Measurements from ENCODE around the gene RFT1.

The RFT1 gene, protein sequence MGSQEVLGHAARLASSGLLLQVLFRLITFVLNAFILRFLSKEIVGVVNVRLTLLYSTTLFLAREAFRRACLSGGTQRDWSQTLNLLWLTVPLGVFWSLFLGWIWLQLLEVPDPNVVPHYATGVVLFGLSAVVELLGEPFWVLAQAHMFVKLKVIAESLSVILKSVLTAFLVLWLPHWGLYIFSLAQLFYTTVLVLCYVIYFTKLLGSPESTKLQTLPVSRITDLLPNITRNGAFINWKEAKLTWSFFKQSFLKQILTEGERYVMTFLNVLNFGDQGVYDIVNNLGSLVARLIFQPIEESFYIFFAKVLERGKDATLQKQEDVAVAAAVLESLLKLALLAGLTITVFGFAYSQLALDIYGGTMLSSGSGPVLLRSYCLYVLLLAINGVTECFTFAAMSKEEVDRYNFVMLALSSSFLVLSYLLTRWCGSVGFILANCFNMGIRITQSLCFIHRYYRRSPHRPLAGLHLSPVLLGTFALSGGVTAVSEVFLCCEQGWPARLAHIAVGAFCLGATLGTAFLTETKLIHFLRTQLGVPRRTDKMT

DNA sequence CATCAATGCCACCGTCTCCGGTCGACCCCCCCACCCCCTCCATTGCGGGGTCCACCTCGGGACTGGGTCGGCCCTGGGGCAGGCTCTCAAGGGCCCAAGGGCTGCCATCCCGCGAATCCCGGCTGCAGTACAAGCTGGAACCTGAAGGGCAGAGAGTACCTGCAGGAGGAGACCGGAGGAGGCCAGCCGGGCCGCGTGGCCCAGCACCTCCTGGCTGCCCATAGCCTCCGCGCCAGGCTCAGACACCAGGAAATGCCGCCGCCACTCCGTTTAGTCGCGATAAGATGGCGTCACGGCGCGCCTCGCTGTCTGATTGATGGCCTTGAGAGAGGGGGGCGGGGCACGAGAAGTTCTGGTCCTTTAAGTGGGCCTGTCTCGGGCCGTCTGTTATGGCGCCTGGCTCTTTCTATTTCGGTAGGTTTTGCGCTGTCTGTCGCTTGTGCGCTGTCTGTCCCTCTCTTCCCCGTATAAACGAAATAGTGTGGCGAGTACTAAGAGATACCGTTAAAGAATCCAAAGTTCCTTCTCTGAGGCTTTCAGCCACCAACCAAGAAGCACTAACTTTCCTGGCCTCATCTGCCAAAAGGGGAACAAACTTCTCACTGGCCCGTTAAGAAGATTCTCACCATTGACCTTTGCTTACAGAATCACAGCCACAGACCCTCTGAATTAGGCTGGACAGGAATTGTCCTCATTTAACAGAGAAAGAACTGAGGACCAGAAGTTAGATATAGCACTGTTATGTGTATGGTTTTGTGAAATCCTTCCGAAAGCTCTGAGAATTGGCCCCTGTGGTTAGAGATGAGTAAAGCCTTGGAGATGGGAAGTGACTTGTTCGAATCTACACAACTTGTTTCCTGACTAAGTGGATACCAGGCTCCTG lies at the start of gene RFT1:
TSS of gene RFT1 (minus strand) at position 257 of the 883 bp plus-strand sequence. CDS start at position 222, 35 bp downstream.
- DNase-seq = peak; percentile 73

DNA sequence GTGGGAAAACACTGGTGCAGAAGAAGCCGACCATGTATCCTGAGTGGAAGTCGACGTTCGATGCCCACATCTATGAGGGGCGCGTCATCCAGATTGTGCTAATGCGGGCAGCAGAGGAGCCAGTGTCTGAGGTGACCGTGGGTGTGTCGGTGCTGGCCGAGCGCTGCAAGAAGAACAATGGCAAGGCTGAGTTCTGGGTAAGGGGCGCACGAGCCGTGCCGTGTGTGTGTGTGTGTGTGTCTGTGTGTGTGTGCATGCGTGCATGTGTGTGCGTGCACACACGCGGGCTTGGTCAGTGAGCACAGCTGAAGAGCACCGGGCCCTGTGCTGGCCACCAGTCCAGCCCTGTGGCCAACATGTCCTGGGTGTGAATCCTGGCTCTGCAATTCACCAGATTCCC lies 49.3 kb upstream of the RFT1 start:
- no peak for DNase-seq

DNA sequence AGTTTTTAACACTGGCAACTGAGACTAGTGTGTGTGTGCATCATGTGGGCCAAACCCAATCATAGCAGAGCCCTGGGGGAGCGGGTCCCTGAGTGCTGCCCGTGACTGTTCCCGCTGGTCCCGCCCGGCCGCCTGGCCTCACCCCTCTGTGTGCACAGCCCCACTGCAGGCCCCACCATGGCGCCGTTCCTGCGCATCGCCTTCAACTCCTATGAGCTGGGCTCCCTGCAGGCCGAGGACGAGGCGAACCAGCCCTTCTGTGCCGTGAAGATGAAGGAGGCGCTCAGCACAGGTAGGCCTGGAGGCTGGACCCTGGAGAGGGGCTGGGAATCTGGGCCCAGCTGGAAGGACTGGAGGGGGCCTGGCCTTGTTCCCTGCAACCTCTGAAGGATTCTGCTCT lies 48.0 kb upstream of the RFT1 start:
- DNase-seq = no peak

DNA sequence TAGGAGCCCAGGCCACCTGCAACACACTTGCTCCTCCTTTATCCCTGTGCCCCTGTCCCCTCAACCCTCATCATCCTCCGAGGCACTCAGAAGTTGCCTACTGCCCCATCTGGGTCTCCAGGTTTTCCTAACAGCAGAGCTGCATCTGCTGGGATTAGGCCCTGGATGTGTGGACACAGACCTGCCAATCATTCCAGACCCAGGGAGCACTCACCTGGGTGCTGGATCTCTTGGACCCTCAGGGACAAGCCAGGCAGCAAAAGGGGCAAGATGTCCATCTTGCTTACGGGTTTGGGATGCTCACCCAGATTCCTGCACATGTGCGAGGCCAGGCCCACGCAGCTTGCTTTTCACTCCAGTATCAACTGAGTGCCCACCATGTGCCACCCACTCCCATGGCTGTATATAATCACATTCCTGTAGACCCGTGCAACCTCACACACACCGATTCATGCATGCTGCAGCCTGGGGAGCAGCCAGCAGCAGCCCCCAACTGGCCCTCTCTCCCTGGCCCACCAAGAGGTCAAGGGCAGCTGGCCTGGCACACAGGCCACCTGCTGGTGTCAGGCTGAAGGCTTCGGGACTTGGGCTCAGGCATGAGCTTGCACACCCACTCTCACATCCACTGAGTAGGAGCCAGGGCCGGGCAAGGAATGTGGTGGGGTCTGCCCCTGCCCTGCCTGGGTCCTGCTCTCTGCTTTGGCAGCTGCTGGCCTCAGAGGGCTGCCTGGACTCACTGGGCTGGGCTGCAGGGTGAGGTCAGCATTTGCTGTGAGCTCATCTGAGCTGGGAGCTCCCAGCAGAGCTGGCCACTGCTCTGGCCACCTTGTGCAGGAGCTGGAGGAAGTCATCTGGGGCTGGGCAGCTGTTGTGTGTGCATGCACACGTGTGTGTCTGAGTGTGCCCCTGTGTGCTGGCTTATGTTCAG lies 45.6 kb upstream of the RFT1 start:
- no peak for DNase-seq

DNA sequence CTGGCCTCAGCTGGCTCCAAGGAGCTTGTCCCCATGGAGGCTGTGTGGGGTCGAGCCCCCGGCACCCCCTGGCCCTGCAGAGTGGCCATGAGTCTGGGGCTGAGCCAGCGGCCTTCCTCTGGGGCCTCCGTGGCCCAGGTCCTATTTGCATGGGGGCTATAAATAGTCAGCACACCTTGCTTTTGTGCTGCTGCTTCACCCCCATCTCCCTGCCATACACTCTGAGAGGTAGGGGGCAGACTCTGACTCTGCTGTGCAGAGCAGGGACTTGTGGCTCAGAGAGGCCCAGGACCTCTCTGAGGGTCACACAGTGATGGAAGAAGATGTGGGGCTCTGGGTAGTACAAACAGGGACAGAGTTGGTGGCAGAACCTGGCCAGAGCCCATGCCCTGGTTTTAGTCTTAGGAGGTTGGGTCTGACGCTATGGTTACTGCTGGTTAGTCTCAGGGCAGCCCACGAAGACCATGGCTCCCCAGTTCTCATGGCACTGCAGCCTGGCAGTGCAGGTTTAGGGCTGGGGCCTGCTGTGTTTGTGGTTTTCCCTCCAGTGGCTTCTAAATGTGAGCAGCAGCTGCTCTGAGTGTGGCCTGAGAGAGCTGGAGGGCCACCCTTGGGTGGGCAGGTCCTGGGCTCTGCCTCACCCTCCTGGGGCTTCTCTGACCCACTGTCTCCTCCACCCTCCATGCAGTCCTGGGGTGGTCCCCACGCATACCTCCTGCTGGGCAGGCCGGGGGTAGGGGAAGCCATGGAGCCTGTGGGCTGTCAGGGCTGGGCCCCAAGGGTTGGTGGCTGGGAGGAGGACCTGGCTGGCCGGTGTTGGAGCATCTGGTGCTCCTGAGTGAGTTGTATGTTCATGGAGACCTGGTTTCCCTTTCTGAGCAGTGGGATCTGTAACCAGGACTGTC lies 44.4 kb upstream of the RFT1 start:
- no peak for DNase-seq

DNA sequence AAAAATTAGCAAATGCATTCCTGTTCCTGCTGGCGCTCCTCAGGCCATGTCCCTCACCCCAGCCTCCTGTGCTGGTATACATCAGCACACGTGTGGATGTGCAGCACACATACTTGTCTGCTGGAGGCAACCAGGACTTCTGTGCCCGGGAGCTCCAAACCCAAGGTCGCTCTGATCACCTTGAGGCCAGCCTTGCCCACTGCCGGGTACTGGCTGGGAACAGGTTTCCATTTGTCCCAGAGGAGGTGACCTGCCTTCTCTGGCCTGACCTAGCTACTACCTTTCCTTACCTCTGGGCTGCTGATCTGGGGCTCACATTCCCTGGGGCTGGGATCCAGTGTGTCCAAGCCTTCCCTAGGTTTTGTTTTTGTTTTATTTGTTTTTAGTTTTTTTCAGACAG lies 42.9 kb upstream of the RFT1 start:
- DNase-seq = no peak

DNA sequence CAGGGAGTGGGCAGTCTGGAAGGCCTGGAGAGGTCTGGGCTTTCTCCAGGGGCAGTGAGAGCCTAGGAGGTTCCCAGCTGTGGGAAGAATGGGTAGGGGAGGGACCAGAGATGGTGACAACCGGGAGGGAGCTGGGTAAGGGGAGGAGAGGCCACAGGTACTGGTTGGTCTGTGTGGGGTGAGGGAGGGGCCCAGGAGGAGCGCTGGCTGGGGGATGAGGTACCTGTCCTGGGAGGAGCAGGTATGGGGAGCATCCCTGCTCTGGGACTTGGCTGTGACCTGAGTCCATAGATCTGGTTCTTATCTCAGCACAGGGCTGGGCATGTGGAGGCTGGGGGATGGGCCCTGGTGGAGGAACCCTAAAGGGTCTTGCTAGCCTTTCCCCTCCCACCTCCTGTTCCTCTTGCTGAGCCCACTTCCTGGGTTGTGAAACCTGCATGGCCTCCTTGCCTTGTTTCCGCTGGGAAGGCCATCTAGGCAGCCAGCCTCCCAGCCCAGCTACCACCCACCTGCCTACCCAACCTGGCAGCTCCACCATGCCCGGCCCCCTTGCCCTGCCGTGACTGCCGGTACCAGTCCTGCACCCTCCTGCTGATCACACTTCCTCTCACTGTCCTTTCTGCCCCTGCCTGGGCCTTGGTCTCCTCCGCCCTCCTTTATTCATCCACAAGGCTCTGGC lies 41.7 kb upstream of the RFT1 start:
- DNase-seq = no peak

DNA sequence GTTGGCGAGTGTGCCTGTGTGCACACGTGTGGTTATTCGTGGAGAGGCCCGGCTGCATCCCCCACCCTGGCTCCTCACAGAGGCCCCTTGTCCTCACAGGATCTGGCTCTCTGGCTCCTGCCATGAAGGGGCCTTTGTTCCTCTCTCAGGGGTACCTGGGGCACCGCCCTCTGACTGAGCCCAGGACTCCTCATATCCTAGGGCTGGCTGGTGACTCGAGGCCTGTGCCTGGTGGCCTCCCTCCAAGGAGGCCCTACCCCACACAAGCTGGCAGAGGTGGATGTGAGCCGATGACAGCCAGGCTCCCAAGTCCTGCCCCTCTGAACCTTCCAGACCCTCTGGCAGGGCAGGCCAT lies 40.8 kb upstream of the RFT1 start:
- DNase-seq = no peak

DNA sequence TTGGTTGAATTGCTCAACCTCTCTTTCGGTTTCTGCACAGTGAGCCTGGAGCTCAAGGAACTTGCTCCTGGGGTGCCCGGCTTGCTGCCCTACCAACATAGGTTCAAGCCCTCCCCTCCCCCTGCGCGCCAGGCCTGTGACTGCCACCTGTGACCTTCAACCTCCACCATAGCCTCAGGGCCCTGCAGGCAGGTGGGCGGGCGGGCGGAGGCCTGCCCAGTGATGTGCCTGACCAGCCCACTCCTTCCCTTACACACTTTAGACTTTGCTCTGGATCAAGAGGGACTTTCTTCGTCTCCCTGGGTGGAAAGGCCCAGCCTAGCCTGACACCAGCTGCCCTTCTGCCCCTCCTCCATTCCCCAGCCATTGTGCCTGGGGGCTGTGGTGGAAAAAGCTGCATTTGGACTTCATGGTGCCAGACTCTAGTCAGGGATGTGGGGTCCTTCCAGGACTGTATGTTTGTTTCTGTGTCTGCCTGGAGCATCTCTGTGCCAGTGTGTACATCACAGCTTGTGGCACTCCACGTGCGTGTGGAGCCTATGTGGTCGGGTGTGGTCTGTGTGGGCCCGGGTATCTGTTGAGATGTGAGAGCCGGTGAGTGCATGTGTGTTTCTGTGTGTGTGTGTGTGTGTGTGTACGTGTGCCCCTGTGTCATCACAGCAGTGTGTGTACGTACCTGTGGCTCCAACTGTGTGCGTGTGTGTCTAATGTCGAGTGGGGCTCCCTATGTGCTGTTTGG lies 40.3 kb upstream of the RFT1 start:
- no peak for DNase-seq

DNA sequence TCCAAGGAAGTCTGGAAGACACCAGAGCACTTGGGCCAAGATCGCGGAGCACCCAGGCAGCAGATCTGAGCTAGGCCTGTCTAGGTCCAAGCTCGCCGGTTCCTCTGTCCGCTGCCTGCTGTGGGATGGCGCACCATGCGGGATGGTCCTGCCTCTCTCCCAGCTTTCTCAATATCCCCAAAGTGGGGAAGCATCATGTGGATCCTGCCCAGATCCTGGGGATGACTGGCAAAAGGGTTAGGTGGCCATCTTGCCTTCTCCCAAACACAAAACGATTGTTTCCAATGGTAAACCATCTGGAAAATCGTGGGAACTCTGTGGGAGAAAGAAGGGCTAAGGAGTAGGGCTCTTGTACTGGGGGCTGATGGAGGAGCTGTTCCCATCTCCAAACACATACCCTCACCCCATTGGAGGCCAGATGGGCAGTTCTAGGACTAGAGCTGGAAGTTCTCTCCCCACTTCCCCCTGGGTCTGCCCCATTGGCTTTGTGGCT lies 39.6 kb upstream of the RFT1 start:
- DNase-seq = no peak

DNA sequence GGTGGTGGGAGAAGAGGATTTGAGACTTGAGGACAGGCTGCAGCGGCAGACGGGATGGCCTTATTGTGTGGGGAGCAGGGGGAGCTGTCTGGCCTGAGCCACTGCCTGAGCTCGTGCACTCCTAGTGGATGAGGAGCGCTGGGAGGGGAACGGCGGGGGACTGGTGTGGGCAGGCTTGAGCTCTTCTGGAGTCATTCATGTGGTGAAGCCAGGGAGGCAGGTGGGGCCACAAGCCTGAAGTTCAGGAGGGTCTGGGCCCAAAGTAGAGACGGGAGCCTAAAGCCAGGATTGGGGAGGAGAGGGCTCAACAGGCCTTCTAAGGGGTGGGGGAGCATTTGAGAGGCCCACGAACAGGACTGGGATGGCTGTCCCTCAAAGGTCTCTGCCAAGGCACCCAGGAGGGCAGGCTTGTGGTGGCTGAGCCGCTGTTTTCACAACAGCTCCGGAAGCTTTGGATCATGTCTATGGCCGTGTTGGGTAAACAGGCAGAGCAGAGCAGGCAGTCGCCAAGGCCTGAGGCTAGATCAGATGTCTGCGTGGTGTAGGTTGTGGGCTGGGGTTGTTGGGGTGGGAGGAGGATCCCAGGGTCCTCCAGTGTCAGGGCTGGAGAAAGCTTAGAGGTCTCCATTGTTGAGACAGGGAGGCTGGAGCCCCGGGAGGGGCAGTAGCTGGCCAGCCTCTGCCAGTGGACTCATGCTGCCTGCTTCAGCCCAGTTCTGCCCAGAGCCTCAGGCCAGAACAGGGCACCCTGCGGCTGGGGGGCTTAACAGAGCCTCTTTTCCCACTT lies 39.0 kb upstream of the RFT1 start:
- no peak for DNase-seq

DNA sequence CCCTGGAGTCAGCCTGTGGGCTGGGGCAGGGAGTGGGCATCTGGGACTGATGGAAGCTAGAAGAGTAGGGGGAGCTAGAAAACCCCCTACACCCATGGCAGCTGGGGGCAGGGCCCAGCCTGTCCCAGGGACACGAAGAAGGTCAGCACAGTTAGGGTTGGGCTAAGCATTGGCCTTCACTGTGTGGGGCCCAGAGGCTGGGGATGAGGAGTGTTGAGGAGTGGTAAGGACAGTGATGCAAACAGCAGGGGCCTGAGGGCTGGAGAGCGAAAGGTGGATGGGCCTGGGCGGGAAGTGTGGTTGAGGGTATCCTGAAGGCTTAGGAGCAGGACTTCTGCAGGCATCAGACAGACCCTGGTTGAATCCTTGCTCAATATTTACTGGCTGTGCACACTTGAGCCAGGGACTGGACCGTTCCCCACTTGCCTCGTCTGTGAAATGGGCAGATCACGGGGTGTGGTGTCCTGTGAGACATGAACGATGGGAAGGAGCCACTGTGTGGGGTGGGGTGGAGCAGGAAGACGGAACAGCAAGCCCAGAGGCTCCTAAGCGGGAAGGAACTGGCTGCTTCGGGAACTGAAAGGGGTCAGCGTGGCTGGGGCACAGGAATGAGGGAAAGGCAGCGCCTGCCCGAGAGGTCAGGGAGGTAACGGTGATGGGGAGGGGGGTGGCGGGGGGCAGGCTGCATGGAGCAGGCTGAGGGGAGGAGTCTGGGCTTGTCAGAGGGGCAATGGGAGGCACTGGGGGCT lies 38.1 kb upstream of the RFT1 start:
- DNase-seq = no peak

DNA sequence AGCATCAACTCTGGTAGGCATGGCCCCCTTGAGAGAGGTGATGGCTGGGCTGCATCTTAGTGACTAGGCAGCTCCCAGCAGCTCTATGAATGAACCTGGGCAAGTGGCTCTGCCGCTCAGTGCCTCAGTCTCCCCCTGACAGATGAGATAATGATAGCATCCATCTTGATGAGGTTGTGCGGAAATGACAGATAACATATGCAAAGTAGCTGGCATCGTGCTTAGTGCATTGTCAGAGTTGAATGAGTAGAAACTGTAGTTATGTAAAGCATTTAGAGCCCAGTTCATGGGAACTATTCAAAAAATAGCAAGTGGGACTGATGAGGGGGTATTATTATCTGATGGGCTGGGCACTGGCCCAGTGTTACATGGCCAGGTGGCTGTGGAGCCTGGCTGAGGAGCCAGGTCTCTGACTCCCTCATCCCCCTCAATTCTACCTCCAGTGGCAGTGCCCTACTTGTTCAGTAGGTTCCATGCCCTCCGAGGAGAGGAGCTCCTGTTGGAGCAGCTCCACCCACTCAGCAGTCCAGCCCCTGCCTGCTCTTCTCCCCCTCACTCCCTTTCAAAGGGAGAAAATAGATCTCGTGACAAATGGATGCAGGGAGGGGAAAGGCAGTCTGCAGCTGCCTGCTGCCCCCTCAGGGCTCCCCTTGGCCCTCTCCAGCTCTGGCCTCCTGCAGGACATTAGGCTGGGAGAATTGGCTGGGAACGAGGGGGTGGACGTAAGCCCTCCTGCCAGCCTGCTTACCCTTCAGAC lies 37.4 kb upstream of the RFT1 start:
- no peak for DNase-seq

DNA sequence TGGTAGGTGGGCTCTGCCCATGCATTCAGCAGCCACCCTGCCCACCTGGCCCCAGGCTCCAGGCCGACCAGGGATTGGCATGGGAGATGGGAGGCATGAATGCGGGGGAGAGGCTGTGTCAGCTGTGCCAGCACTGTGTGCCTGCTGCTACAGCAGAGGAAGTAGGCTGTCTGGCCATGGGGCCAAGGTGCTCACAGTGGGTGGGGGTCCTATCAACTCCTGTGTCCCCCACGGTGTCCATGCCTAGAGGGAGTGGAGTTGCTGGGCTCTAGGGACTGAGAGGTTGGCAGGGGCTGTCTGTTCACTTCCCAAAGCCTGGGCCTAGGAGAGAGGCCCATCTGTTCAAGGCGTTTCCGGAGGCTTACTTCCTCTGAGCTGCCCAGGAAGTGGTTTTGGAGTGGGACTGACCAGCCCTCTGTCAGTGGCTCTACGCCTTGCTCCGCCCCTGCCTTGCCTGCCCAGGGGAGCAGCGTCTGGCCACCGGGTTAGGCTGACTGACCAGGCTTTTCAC lies 36.6 kb upstream of the RFT1 start:
- no peak for DNase-seq

DNA sequence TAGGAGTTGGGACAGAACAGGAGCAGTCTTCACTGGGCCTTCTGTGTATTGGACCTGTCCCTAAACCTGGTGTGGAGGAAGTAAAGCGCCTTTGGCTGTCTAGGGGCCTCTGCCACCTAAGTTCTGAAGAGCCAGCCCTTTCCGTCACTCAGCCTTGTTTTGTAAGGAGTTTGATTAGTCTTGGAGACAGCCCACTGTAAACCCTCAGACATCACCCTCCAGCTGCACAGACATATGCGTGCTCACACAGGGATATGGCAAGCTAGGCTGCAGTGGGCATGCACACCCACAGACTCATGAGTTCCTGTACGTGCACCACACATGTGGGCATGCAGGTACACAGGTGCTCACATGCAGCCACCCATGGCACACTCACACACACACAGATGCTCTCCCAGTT lies 36.0 kb upstream of the RFT1 start:
- DNase-seq = no peak

DNA sequence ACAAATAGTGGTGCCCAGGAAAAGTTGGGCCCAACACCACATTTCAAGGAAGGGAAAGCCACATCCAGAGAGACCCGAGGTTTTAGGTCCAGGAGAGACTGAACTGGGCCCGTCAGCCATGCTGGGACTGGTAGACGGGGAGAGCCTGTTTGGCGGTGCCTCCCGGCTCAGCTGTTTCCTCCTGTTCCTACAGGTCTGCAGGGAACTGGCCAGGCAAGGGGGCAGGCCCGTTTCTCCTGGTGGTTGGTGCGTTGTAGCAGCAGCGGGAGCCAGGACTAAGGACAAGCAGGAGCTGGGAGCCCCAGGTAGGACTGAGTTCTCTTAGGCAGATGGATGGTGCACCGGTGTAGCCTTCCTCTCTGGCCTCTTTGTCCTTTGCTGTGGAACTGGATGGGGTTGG lies 34.7 kb upstream of the RFT1 start:
- DNase-seq = no peak

Data from NCI-H748 treated with DMSO at 0.1 percent for 48 hours (cell line).